NCI-H345 treated with DMSO at 0.1 percent for 48 hours (cell line): Measurements from ENCODE around the gene ZNF281.
"Not testable (repeated sequence)": the region's sequence is repeated elsewhere in the genome, so short reads cannot be mapped to it uniquely, and the experiment has no call there.

ENCODE experiments used
- DNase-seq: peaks from one replicate; lab custom pipeline; 2025; ENCODE audit not compliant: unreplicated experiment; lab: John Stamatoyannopoulos, UW

Gene ZNF281

DNA sequence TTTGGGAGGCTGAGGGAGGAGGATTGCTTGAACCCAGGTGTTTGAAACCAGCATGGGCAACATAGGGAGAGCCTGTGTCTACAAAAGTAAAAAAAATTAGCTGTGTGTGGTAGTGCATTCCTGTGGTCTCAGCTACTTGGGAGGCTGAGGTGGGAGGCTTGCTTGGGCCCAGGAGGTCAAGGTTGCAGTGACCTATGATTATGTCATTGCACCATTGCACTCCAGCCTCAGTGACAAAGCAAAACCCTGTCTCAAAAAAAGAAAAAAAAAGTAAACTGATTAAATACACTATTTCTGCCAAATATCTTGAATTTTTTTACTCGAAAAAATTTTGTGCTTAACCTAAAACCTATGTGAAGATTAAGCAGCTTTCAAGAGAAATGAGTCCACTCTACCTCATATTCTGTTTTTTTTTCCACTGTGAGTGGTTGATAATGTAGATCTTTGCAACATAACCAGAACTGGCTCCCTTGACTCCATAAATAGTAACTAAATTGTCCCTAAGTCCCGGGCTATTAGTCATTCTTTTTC lies 19.4 kb upstream of the ZNF281 start:
- DNase-seq: no peak

DNA sequence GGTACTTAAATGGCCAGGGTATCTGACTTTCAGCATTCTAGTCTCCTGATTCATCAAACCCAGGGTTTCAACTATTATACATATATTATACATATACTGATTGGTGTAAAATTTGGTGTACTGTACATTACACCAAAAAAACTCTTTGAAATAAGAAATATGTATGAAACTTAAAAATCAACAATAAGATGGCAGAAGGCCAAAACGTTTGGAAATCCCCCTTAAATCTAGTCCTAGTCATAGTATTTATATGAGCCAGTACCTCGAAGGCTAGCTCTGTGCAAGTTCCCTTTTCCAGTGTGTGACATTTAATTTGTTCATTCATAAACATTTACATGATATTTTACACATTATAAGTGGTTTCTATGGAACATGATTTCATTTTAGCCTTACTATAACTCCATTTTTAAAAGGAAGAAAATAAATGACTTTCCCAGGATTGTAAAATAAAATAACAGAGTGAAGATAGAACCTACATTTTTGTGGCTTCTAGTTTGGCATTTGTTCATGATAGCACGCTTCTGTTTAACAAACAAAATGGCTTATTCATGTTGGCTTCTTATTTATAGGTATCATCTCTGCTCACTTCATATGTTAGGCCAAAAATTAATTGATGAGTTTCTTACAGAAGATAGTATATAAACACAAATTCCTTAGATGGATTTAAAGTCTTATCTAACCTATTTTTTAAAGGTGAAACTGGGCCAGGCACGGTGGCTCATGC lies 18.8 kb upstream of the ZNF281 start:
- DNase-seq: no peak

DNA sequence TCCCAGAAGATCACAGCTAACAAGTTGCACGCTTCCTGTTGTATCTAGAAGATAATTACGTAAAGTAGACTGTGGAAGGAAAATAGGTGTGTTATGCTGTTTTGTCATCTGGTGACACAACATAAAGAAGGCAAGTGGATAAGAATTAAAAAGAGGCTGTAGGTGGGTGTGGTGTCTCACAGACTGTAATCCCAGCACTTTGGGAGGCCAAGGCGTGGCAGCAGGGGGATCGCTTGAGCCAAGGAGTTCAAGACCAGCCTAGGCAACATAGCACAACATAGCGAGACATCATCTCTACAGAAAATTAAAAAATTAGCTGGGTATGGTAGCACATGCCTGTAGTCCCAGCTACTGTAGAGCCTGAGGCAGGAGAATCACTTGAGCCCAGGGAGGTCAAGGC lies 17.9 kb upstream of the ZNF281 start:
- DNase-seq: no peak

DNA sequence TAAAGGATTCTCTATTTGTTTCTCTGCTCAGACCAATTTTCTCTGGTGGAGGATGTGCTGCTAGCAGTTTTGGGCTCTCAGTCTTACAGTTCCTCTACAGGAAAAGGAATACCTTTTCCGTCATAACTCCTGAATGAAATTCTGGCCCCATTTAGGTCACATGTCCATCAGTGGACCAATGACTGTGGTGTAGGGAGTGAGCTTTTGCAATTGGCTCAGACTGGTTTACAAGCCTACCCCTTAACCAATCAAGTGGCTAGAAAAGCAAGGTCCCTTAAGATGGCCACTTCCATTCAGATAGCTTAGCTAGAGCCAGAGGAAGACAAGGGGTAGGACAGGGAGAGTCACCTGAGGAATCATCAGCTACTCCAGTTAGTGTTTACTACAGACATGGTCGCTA lies 16.4 kb upstream of the ZNF281 start:
- no peak for DNase-seq

DNA sequence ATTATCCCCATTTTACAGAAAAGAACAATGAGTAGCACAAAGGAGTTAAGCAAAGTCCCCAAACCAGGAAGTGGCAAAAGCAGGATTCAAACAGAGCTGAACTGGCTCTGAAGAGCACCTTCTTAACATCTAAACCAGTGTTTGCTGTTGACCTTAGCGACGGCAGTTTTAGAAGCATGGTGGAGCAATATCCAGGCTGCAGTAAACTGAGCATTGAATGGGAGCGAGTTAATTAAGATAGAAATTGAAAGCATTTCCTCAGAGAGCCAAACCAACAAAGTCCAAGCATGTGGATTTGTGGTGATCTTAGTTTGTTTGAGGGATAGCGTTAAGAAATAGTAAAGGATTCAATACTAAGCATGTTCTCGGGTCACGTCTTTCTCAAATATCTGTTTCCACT lies 13.4 kb upstream of the ZNF281 start:
- DNase-seq: no peak

DNA sequence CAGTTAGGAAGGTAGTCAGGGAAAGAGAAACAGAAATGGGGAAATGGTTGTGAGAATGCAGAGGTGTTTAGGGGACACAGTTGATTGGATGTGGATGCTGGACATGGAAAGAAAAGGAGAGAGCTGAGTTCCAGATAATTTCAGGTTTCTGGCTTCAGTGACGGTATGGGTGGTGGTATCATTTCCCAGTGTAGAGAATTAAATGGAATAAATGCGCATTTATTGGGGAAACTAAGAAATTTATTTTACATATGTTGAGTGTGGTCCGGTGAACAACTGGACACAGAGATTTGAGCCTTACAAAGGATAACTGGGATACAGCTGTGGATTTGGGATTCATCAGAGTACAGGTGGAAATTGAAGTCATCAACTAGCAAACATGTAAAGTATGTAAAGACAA lies 12.4 kb upstream of the ZNF281 start:
- no peak for DNase-seq

DNA sequence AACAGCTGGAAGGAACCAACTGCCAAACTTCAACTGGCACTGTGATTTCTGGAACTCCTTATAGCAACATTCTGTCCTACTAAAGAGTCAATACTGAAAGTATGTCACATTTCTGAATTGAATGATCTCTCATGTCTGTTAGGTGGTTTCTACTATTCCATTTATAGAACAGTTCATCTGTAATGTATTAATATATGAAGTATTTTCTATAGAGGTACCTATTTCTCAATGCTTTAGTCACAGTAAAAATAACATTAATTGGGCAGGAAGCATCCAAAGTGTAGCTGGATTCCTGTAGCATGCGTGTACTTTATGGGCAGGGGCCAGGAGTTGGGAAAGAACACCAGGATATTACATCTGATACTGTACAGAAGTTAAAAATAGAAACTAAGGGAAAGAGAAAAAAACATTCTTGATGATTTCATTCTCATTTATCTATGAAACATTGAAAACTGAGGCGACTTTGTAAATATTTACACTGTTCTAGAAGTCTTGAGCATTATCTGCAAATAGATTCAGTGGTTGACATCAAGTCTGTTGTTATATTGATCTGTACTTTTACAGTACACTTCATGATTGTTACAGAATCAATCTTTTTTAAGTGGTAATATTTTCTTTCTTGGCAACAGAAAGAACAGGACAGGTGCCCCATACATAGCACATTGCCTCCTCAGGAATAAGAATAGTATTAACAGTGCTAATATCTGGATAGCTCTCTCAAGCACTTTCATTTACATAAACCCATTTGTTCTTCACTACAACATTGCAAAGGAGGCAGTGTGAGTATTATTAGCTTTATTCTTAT lies 6.2 kb upstream of the ZNF281 start:
- DNase-seq: no peak

DNA sequence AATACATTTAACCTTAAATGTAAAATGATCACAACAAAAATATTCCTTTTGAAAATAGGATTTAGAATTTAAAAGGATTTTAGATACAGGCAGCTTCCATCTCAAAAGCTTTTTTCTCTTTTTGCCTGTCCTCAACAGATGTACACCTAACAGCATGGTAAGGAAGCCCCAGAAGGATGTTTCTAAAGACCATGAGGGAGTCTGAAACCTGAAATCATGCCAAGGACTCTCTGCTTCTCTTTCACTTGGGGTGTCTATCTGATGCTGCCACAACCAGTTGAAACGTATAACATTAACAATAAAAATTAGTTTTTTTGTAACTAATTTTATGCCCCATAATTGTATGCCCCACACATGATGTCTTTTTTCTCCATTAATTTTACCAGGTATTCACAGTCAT lies 5.4 kb upstream of the ZNF281 start:
- no peak for DNase-seq

DNA sequence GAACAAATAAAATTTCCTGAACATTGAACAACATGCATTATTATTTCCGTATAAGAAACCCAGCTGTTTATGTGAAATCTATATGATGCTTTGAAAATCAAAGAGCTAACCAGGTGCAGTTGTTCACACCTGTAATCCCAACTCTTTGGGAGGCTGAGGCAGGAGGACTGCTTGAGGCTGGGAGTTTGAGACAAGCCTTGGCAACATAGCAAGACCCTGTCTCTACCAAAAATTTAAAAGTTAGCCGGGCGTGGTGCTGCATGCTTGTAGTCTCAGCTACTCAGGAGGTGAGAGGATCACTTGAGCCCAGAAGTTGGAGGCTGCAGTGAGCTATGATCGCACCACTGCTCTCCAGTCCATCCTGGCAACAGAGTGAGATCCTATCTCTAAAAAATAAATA lies 4.8 kb upstream of the ZNF281 start:
- DNase-seq: no peak

DNA sequence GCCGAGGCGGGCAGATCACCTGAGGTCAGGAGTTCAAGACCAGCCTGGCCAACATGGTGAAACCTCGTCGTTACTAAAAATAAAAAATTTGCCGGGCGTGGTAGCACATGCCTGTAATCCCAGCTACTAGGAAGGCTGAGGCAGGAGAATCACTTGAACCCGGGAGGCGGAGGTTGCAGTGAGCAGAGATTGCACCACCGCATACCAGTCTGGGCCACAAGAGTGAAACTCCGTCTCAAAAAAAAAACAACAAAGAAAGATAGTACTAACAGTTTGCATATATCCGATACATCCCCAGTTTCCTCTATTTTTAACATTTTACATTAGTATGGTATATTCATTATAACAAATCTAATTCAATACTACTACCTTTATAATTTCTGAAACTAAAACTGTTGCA lies 3.9 kb upstream of the ZNF281 start:
- not testable (repeated sequence) for DNase-seq

DNA sequence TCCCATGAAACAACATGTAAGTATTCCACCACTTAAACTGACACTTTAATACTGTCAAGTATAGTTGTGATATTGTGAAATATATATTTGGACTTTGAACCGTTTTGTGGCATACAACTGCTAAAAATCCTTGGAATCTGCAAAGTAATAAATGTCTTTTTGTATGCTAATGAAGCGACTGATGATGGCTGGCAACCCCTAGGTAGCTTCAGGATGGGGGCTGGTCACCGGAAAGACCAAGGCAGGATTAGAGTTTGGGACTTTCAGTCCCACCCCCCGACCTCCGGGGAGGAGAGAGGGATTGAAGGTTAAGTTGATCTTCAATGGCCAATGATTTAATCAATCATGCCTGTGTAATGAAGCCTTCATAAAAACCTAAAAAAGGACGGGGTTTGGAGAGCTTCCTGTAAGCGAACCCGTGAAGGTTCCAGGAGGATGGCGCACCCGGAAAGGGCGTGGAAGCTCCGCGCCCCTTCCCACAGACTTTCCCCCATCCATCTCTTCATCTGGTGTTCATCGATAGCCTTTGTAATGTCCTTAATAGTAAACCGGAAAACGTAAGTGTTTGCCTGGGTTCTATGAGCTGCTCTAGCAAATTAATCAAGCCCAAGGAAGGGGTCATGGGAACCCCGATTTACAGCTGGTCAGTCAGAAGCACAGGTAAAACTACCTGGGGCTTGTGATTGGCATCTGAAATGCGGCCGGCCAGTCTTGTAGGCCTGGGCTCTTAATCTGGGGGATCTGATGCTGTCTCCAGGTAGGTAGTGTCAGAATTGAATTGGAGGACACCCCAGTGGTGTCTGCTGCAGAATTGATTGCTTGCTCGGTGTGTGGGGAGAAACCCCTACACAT lies 1.8 kb upstream of the ZNF281 start:
- DNase-seq: no peak

DNA sequence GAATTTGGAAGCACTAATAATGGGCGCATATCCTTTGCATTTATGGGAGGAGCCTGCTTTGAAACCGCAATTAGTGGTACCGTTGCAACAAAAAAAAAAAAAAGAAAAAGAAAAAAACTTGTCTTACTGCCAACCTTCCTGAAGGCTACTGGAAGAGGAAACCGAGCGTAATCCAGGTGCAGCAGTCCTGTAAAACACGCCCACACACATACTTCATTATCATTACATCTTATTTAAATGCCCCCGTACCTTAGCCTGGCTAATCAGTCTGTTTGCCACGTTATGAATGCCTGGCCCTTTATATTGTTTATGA lies 686 bp upstream of the ZNF281 start:
- peak; percentile 77 for DNase-seq

DNA sequence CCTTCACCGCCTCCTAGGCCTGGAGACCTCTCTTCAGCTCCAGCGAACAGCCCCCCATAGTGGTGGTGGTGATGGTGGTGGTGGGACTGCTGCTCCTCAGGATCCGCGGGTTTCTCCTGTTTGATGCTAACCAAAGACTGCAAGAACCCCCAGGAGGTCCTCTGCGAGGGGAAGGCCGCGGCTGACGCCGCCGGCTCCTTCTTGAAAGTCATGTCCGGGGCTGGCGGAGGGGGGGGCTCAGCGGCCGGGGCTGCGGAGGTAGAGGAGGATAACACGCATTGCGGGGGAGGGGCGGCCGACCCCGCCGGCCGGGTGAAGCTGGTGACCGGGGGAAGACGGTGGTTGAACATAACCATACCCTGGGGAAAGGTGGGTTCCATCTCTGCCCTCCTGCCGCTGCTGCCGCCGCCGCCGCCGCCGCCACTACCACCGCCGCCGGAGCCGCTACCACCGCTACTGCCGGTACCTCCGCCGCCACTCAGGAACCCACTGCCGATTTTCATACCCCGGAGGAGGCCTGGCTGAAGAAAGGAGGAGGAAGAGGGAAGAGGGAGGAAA lies 554 bp downstream of the ZNF281 start:
- no peak for DNase-seq

DNA sequence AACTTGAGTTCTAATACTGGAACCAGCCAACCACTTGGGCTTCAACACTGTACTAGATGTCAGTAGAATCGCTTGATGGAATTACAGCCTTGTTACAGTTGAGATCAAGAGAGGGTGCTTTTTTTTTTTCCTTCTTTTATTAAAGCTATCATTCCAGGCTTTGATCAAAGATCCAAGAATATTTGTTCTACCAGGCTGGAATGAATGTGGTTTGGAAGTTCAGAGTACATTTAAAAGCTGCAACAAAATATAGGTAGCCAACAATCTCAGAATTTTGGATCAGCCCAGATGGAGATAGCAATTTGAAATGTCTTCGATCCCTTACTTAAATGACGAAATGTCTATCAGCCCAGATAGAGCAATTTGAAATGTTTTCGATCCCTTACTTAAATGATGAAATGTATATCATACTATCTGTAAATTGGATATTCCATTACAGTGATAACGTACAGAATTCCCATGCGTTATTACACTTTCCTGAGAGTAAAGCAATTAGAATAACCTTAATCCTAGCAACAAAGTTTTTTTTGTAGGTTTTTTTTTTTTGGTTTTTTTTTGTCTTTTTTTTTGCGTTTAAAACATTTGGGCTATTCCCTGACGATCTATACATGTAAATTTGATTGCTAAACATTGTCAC lies 3.6 kb downstream of the ZNF281 start:
- no peak for DNase-seq

DNA sequence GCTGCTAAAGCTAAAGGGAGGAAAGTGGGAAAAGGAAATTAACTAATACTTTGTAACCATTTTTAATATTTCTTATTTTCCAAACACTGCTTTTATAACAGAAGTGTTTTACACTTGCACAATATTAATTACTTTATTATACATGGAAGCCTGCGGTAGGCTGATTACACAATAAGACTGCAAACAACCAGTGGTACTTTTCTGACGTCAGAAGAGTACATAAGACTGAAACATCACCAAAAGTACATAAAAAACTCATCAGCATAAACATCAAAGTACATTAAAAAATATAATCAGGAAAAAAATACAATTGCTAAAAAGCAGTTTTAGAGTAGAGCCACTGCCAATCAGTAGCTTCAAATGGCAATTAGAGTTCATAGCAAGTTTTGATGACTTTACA lies 4.6 kb downstream of the ZNF281 start:
- DNase-seq: no peak

DNA sequence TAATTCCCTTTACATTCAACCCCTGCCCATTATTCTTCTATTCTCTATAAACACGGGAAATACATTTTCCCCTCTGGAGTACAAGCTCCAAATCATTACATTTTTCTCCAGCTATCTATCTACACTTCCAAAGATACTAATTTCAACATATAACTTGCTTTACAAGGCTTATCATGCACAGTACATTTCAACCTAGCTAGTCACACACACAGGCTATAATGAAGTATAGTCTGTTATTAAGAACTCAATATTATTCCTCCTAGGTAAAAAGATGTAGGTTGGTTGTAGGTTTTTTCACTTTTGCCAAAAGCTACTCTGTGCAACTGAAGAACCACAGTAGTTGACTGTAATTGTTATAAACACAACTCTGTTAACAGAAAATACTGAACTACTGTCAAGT lies 8.1 kb downstream of the ZNF281 start:
- DNase-seq: no peak

DNA sequence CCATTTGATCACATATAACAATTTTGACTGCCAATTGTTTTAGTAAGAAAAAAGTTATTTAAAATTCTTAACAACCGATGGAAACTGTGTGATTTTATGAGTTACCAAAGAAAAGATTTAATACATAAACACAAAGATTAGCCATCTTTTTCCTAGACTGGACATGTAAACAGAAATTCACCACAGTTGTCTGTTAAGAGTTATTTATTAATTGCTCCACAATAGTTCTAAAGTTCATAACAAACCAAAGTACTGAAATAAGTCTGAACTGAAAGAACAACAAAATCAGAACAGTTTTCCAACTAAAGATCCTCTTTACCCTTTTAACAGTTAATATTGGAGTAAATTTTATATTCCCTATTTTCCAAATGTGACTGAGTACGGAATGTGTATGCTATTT lies 8.6 kb downstream of the ZNF281 start:
- no peak for DNase-seq

DNA sequence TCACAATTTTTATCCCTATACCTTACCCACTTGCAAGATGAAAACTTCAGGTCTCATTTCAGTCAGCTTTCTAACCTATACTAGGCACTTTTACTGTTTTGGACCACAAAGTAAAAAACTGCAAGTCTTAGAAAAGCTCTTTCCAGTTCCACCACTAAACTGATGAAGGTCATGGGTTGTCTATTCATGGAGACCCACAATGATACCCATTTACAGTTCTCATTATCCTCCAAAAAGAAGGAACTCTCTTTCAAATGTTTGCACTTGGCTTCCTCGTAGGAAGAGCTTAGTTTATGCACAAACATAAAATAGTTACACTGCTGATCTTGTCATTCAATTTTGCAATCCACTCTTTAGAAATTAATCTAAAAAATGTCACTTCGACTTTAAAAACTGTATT lies 9.3 kb downstream of the ZNF281 start:
- DNase-seq: no peak

DNA sequence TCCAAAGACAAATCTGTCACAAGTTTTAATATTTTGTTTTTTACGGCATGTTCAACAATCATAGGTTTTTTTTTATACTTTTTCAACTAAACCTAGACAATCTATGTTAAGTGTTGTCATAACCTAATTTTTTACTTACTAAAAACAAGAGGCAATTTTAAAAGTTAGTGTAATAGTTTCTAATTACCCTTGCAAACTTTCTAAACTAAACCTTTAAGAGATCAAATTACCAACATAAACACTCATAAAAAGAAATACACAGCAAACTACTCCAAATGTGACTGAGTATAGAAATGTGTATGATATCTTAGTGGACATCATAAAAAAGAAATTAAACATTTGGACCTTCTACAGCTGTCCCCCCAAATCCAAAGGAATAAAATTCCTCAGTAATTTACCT lies 10.0 kb downstream of the ZNF281 start:
- no peak for DNase-seq

DNA sequence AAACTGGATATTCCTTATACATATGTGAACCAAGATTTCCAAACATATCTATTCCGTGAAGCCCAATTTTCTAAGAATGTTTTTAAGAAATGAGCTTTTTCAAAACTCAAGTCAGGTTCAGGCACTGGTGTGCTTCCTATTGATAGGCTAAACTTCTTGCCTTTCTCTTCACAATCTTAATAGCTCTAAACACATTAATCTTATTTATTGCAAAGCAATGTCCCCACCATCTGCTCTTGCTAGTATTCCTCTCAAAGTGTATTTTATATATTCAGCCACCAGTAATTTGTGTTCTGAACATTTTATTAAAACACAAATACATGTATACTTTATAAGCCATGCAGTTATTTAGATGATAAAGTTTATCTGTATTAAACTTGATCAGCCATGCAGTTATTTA lies 11.5 kb downstream of the ZNF281 start:
- DNase-seq: no peak

DNA sequence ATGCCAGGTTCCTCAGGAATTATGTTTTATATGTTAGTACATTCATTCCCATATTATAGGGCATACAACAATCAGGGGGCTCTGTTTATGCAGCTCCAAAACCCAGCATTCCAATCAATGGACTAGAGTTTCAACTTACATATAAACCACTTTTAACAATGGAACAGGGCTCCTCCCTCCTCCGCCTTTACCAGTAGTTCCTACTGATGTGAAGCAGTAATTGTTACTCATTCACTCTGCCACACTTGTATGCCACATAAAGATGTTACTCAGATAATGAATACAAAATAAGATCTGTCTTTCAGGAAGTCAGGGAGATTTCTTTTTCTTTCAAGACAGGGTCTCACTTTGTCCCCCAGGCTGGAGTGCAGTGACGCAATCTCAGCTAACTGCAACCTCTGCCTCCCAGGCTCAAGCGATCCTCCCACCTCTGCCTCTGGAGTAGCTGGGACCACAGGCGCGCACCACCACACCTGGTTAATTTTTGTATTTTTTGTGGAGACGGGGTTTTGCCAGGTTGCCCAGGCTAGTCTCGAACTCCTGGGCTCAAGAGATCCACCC lies 17.1 kb downstream of the ZNF281 start:
- no peak for DNase-seq
